HuH-7 (cell line): ENCODE results near the gene SLC22A3.

ENCODE experiments used
- DNase-seq: peaks from one replicate; pipeline ENCODE4 v3.0.0; 2011; ENCODE audit warnings: low spot score

The SLC22A3 gene

DNA sequence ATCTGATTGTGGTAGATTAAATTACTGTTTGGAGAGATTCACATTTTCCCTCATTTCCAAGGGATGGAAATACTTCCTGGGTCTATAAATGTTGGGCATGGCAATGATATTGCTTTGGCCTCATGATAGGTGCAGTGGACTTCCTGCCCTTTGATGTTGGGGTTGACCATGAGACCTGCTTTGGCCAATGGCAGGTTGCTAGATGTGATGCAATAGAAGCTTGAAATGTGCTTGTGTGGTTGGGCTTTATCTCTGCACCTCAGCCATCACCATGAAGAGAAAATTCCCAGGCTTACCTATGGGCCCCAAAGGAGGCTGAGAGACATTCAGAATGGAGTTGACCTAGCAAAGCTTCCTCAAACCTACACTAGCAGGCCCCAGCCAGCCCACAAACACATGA lies 69.4 kb downstream of the SLC22A3 start:
- no peak for DNase-seq

DNA sequence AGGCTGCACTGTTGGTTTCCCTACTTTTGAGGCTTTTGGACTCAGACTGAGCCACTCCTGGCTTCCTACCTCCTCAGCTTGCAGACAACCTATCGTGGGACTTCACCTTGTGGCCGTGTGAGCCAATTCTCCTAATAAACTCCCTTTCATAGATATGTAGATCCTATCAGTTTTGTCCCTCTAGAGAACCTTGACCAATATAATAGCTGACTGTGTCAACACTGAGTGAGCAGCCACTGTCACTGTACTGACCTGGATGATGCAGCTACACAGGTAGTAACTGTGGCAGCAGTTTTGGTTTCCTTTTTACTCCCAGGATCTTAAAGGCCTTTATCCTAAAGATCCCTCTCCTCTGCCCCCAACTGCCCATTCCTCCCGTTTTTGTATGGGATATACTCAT lies 70.2 kb downstream of the SLC22A3 start:
- DNase-seq, result no peak

DNA sequence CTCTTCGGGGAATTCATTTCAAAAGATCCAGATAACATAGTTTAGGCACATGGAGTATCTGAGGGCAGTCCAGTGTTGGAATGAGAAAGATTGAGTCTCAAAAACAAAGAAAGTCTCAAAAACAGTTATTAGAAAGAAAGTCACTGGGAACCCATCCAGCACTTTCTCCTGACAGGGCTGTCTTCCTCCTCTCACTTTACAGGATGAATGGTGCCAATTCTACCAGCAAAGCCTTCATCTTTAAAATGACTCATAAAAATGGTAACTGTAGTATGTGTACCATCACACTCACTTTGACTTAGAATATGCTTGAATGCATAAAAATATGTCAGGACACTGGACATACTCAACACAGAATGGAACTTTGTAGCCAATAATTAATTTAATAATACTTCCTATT lies 71.3 kb downstream of the SLC22A3 start:
- no peak for DNase-seq

DNA sequence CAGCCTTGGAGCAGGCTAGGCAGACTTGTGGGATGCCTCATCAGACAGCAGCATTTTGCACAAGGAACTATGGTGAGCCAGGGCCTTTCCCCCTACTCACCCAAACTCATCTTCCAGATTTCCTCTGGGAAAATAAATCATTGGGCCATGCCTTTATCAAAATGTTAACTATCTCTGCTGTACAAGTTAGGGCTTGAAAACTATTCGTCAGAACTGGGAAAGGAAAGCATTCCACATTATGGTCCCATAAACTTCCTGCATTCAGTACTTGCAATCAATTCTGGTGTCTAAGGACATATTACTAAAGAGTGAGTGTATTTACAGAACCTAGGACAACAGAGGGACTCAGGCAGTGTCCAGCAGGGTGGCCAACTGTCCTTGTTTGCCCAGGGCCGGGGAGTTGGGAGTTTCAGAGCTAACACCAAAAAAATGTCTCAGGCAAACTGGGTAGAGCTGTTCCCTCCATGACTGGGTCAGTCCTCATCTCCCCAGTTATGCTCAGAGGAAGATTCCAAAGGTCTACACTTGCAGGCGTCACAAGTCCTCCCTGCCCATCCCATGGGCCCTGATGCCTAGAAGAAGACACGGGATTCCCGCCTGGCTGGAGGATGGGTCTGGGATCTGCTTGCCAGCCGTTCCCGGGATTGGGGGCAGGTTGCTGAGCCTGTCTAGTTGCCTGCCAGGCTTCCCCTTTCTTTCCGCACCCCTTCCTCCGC lies 72.2 kb downstream of the SLC22A3 start:
- DNase-seq, result no peak

DNA sequence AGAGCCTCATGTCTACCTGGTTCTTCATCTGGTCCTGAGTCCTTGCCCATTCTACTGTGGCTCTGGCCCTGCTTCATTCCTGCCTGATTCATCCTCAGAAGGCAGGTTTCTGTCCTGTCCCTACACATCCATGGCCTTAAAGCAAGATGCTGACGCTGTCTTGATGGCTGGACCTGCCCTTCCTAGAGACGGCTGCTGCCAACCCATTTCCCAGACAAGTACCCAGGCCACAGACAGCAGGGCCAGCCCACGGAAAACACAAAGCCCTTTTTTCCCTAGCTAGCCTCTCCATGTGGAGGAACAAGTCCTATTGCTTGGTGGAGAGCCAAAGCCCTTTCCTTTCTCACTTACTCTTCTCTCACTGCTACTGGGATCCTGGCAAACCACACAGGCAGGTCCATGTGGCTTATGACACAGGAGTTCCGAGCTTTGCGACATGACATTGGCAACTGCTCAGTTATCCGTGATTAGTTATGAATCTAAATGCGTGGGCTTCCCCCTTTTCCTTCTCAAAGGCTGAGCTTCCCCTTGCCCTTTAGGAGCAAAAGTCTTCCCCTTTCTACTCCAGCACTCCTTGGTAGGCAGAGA lies 72.9 kb downstream of the SLC22A3 start:
- no peak for DNase-seq

DNA sequence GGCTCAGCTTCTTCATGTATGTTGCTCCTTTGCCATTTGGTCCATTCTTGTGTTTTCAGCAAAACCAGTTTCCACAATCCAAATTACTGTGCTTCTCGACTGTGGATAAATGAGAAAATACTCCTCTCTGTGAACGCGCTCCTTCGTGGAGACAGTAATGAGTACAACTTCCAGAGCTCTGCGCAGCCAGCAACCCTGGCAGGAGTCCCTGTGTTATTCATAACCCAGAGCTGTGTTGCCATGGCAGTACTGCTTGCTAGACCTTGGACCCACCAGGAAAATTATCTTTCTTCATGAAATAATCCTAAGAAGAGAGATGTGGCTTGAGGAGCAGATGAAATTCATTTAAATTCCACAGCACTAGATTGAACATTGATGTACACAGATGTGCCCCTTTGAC lies 73.7 kb downstream of the SLC22A3 start:
- no peak for DNase-seq

- DNase-seq, result no peak
These were observed 76.1 kb downstream of the SLC22A3 start for GRCh38 chr6:160424256-160424655.

- DNase-seq, result no peak
These were observed 78.0 kb downstream of the SLC22A3 start for GRCh38 chr6:160426136-160426535.

DNA sequence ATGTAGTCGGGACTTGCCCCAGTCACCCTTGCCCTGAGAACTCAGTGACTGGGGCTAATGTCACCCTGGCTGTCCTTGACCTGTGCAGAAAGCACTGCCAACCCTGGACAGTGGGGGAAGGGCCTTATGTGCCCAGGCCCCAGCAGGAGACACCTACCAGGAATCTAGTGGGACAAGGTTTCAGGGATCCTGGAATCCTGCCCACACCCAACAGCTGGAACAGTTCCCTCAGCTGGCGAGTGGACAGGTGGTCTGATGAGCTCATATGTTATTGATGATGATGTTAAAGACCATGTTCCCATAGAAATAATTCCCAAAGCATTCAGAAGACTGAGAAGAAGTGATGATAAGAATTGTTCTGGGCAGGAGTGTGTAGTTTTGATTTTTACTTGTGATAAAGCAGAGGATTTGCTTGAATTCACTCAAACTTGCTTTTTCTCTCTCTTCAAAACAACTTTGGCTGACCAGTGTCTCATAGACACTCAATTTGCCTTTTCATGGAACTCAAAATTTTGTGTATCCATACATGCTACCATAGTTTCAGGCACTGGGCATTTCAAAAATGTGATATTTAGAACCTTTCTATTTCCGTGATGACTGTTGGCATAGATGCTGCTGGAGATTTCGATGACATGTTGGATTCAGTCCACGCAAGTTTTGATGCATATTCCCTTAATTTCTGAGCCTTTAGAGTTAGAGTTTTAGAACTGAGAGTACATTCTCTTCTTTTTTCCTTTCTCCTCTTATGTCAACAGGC lies 79.3 kb downstream of the SLC22A3 start:
- no peak for DNase-seq

GRCh38 chr6:160428069-160428430 lies 79.9 kb downstream of the SLC22A3 start:
- no peak for DNase-seq

DNA sequence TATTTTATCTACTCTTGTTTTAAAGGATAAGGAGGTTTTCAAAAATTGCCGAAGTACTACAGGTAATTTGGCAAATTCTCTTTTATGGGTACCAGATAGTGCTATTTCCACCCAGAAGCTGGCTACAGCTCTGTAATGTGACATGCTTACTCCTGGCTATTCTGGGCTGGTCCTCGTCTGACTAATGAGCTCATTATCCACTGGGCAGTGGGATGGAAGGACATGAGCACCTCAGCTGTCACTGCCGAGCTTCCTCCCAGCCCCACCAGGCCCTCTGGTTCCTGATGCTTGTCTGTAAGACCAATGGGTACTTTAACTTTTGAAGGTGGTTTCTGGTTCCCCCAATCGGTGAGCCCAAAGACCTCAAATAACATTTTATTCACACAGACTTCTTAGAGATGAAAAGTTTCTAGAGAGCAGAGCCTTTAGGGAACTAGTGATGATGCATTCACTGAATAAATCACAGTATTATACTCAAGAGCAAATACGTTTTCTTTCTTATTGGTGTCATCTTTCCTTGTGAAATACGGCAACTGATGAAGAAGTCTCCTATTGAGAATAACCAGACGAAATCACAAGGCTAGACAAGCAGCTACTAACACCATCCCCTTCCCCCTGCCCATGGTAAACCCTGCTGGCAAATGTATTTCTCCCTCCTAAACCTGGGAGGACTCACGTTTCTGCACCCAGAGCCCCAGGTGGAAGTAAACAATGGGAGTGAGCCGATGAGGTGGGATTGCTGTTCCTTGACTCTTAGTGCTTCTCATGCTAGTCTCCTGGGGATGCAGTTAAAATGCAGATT lies 80.8 kb downstream of the SLC22A3 start:
- DNase-seq, result no peak

- DNase-seq, result no peak
These were observed 81.4 kb downstream of the SLC22A3 start for GRCh38 chr6:160429620-160429895.

GRCh38 chr6:160430203-160430602 lies 82.0 kb downstream of the SLC22A3 start:
- no peak for DNase-seq

DNA sequence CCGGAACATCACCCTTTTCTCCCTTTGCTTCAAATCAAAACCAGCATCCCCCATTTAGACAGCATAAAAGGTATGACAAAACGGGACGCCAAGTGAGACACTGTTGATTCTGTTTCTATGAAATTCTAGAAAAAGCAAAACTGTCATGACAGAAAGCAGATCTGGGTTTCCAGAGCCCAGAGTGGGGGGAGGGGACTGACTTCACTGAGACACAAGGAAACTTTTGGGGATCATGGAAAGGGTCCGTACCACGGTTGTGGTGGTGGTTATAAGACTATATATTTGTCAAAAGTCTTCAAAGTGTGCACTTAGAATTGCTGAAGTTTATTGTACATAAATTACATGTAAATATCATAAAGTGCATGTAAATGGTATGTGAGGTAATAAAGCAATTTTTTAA lies 82.6 kb downstream of the SLC22A3 start:
- DNase-seq, result no peak

GRCh38 chr6:160431226-160431625 lies 83.0 kb downstream of the SLC22A3 start:
- no peak for DNase-seq

DNA sequence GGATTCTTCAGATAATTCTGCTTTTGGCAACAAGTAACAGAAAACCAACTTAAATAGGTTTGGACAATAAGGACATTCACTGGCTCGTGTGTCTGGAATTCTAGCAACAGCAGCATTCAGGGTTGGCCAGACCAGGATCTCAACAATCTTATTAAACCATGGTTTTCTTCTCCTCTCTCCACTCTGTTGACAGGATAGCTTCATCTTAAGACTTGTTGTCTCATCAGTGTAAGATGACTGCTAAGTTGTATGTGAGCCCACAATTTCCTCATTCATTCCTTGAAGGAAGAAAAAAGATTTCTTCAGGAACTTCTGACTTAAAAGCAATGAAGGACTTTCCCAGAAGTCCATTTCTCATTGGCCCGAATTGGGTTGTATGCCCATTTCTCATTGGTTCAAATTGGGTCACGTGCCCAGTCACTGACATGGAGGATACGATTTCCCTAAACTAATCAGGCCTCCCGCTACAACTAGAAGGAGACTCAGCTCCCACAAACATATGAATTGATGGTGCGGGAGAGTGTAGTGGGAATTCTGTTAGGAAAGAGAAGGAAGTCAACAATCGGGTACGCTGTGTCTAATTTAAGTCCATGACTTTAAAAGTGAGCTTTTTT lies 83.7 kb downstream of the SLC22A3 start:
- no peak for DNase-seq

DNA sequence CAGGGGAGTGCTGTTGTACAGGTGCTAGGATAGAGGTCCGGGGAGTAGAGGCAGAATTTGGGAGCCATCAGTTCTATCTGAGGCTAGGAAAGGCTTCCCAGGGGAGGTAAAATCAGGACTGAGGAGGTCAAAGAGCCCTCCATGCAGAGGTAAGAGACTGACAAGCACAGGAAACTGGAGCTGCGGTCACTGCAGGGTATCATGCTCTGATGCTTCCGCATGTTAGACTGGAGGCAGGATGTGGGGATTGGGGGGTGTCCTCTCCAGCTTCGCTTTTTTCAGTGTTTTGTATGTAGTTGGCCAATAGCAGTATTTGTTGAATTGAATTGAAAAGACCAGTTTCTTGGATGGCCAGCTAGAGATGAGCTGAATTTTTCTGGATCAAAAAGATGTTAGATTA lies 87.8 kb downstream of the SLC22A3 start:
- DNase-seq, result no peak

- no peak for DNase-seq
These were observed 89.0 kb downstream of the SLC22A3 start for GRCh38 chr6:160437154-160437553.

- no peak for DNase-seq
These were observed 89.6 kb downstream of the SLC22A3 start for GRCh38 chr6:160437775-160438174.

GRCh38 chr6:160438481-160438880 lies 90.3 kb downstream of the SLC22A3 start:
- DNase-seq, result no peak

- DNase-seq, result no peak
These were observed 91.6 kb downstream of the SLC22A3 start for GRCh38 chr6:160439751-160440150.

GRCh38 chr6:160442151-160442550 lies 94.0 kb downstream of the SLC22A3 start:
- no peak for DNase-seq
